WTC11 (cell line): ENCODE results near the gene NHSL2. TPM values are rescaled to one million over a fixed set of nuclear protein-coding genes. Genes with fewer than 3 reads are reported as not detected.

ENCODE experiments used
- ATAC-seq: fragments of 200-7000 bp; cut with Tn5 transposase; 2 replicates; pipeline ENCODE4 v1.10.0; 2021; ENCODE audit warnings: mild to moderate bottlenecking, moderate library complexity
- CTCF ChIA-PET: fragments of 300-600 bp; sonication (Branson Sonifier 250); formaldehyde crosslinking; loops from one replicate; lab custom pipeline; 2021; ENCODE audit warnings: antibody characterized with exemption; lab: Charles Lee
- POLR2A ChIA-PET: fragments of 350-600 bp; sonication (Branson Sonifier 250); formaldehyde crosslinking; loops from one replicate; lab custom pipeline; 2021; ENCODE audit warnings: antibody characterized with exemption; lab: Charles Lee
- DNase-seq: peaks from one replicate; pipeline ENCODE4 v3.0.0; 2021; ENCODE audit warnings: low spot score
- H3K27ac Mint-ChIP-seq: 2 replicates; pipeline ENCODE4 v1.8.0; 2021; ENCODE audit warnings: mixed read lengths
- H3K27me3 Mint-ChIP-seq: 2 replicates; pipeline ENCODE4 v1.8.0; 2021; ENCODE audit warnings: low read depth, mild to moderate bottlenecking, moderate library complexity, mixed read lengths
- H3K36me3 Mint-ChIP-seq: 2 replicates; pipeline ENCODE4 v1.8.0; 2021; ENCODE audit warnings: mixed read lengths
- H3K4me1 Mint-ChIP-seq: 2 replicates; pipeline ENCODE4 v1.8.0; 2022; ENCODE audit warnings: mixed read lengths
- H3K4me3 Mint-ChIP-seq: 2 replicates; pipeline ENCODE4 v1.8.0; 2021; ENCODE audit warnings: mild to moderate bottlenecking, moderate library complexity, mixed read lengths
- H3K9me3 Mint-ChIP-seq: 2 replicates; pipeline ENCODE4 v1.8.0; 2021; ENCODE audit warnings: mixed read lengths
- CREM ChIP-seq: sonication (generic); formaldehyde crosslinking; IDR thresholded peaks from 2 replicates; pipeline ENCODE4 v1.8.1; 2022; ENCODE audit warnings: mild to moderate bottlenecking, missing genetic modification reagents, moderate library complexity
- EMX1 ChIP-seq: fragments of 250-450 bp; sonication (Bioruptor Pico); IDR thresholded peaks from 2 replicates; pipeline ENCODE4 v1.8.0; 2021; ENCODE audit warnings: mild to moderate bottlenecking
- GABPB1 ChIP-seq: sonication (generic); formaldehyde crosslinking; IDR thresholded peaks from 2 replicates; pipeline ENCODE4 v1.8.1; 2023; ENCODE audit warnings: mild to moderate bottlenecking, missing genetic modification reagents
- HMGA2 ChIP-seq: fragments of 250-450 bp; sonication (Bioruptor Pico); IDR thresholded peaks from 2 replicates; pipeline ENCODE4 v1.4.0; 2021; ENCODE audit warnings: mild to moderate bottlenecking, moderate library complexity
- IRF2 ChIP-seq: sonication (generic); formaldehyde crosslinking; IDR thresholded peaks from 2 replicates; pipeline ENCODE4 v1.8.0; 2022; ENCODE audit warnings: low read depth, missing genetic modification reagents, borderline replicate concordance
- JUN ChIP-seq: sonication (generic); formaldehyde crosslinking; IDR thresholded peaks from 2 replicates; pipeline ENCODE4 v1.8.0; 2023; ENCODE audit warnings: mild to moderate bottlenecking, missing genetic modification reagents
- SOX15 ChIP-seq: fragments of 250-450 bp; sonication (Bioruptor Pico); IDR thresholded peaks from 2 replicates; pipeline ENCODE4 v1.9.0; 2021; ENCODE audit warnings: mild to moderate bottlenecking
- TCF7 ChIP-seq: sonication (generic); formaldehyde crosslinking; IDR thresholded peaks from 2 replicates; pipeline ENCODE4 v1.8.0; 2022; ENCODE audit warnings: mild to moderate bottlenecking, low read depth, missing genetic modification reagents, moderate library complexity
- ZNF138 ChIP-seq: sonication (generic); formaldehyde crosslinking; conservative IDR thresholded peaks from 2 replicates; pipeline ENCODE4 v1.8.1; 2022; ENCODE audit warnings: mild to moderate bottlenecking, moderate library complexity, missing genetic modification reagents
- ZNF263 ChIP-seq: sonication (generic); formaldehyde crosslinking; IDR thresholded peaks from 2 replicates; pipeline ENCODE4 v1.8.1; 2022; ENCODE audit warnings: low read depth, mild to moderate bottlenecking, moderate library complexity, missing genetic modification reagents
- ZNF416 ChIP-seq: fragments of 250-450 bp; sonication (Bioruptor Pico); IDR thresholded peaks from 2 replicates; pipeline ENCODE4 v1.9.0; 2021; ENCODE audit warnings: mild to moderate bottlenecking, inconsistent platforms
- total RNA-seq: library from RNA; stranded (reverse); gene quantifications from 3 replicates; pipeline ENCODE4 v1.2.3, GENCODE V29; 2021
- TF ChIP-seq, protein P1 (sequence below): sonication (generic); formaldehyde crosslinking; IDR thresholded peaks from 2 replicates; pipeline ENCODE4 v1.8.0; 2022; ENCODE audit warnings: missing genetic modification reagents
- TF ChIP-seq, protein P2 (sequence below): fragments of 200-600 bp; IDR thresholded peaks from 2 replicates; pipeline ENCODE4 v1.8.0; 2022; ENCODE audit warnings: antibody characterized with exemption
- TF ChIP-seq, protein P3 (sequence below): sonication (generic); formaldehyde crosslinking; IDR thresholded peaks from 2 replicates; pipeline ENCODE4 v1.8.1; 2023; ENCODE audit warnings: mild to moderate bottlenecking, missing genetic modification reagents, moderate library complexity
- TF ChIP-seq, protein P4 (sequence below): sonication (generic); formaldehyde crosslinking; conservative IDR thresholded peaks from 2 replicates; pipeline ENCODE4 v1.8.1; 2022; ENCODE audit warnings: mild to moderate bottlenecking, missing genetic modification reagents
- TF ChIP-seq, protein P5 (sequence below): sonication (generic); formaldehyde crosslinking; IDR thresholded peaks from 2 replicates; pipeline ENCODE4 v1.8.1; 2023; ENCODE audit warnings: mild to moderate bottlenecking, missing genetic modification reagents
- TF ChIP-seq, protein P6 (sequence below): sonication (generic); formaldehyde crosslinking; IDR thresholded peaks from 2 replicates; pipeline ENCODE4 v1.8.1; 2022; ENCODE audit warnings: low read depth, missing genetic modification reagents, borderline replicate concordance
- TF ChIP-seq, protein P7 (sequence below): sonication (generic); formaldehyde crosslinking; IDR thresholded peaks from 2 replicates; pipeline ENCODE4 v1.8.1; 2023; ENCODE audit warnings: mild to moderate bottlenecking, missing genetic modification reagents, moderate library complexity
- TF ChIP-seq, protein P8 (sequence below): sonication (generic); formaldehyde crosslinking; IDR thresholded peaks from 2 replicates; pipeline ENCODE4 v1.8.1; 2023; ENCODE audit warnings: mild to moderate bottlenecking, missing genetic modification reagents

Gene NHSL2
- total RNA-seq, 1 experiment from 2014 or later, result 7.9 TPM

DNA sequence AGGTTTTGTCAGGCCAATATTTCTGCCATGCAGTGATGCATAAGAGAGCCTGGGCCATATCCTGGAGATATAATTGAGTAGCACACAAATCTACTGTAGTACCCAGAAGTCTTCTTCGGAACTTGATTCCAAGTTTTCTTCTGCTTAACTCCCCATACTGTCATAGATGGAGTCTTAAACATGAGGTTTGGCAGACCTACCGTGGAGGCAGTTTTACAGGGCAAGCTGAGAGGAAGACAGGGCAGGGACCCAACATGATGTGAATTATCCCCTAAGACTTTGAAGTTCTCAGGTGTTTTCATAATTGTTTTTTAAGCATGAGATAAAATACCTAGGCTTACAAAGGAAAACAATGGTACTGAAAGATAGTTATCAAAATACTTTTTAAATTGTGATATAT is 18.2 kb downstream of the NHSL2 start:
- CTCF ChIA-PET, result no interaction called here
- no peak overlapping the region for H3K4me3 Mint-ChIP-seq
- H3K9me3 Mint-ChIP-seq, result peaks cover 7% of the 10 kb centered on the region
- H3K36me3 Mint-ChIP-seq, result no peaks in the 10 kb centered on the region
- TF ChIP-seq IRF2 (no peak), ZNF138 (CRISPR knock-in tag) (no peak), ZNF263 (CRISPR knock-in tag) (no peak), CREM (no peak), TCF7 (CRISPR knock-in tag) (no peak), GABPB1 (CRISPR knock-in tag) (no peak)
- TF ChIP-seq, protein P1, sequence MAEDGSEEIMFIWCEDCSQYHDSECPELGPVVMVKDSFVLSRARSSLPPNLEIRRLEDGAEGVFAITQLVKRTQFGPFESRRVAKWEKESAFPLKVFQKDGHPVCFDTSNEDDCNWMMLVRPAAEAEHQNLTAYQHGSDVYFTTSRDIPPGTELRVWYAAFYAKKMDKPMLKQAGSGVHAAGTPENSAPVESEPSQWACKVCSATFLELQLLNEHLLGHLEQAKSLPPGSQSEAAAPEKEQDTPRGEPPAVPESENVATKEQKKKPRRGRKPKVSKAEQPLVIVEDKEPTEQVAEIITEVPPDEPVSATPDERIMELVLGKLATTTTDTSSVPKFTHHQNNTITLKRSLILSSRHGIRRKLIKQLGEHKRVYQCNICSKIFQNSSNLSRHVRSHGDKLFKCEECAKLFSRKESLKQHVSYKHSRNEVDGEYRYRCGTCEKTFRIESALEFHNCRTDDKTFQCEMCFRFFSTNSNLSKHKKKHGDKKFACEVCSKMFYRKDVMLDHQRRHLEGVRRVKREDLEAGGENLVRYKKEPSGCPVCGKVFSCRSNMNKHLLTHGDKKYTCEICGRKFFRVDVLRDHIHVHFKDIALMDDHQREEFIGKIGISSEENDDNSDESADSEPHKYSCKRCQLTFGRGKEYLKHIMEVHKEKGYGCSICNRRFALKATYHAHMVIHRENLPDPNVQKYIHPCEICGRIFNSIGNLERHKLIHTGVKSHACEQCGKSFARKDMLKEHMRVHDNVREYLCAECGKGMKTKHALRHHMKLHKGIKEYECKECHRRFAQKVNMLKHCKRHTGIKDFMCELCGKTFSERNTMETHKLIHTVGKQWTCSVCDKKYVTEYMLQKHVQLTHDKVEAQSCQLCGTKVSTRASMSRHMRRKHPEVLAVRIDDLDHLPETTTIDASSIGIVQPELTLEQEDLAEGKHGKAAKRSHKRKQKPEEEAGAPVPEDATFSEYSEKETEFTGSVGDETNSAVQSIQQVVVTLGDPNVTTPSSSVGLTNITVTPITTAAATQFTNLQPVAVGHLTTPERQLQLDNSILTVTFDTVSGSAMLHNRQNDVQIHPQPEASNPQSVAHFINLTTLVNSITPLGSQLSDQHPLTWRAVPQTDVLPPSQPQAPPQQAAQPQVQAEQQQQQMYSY, result no peak
- TF ChIP-seq, protein P2, sequence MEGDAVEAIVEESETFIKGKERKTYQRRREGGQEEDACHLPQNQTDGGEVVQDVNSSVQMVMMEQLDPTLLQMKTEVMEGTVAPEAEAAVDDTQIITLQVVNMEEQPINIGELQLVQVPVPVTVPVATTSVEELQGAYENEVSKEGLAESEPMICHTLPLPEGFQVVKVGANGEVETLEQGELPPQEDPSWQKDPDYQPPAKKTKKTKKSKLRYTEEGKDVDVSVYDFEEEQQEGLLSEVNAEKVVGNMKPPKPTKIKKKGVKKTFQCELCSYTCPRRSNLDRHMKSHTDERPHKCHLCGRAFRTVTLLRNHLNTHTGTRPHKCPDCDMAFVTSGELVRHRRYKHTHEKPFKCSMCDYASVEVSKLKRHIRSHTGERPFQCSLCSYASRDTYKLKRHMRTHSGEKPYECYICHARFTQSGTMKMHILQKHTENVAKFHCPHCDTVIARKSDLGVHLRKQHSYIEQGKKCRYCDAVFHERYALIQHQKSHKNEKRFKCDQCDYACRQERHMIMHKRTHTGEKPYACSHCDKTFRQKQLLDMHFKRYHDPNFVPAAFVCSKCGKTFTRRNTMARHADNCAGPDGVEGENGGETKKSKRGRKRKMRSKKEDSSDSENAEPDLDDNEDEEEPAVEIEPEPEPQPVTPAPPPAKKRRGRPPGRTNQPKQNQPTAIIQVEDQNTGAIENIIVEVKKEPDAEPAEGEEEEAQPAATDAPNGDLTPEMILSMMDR, result no peak
- TF ChIP-seq, protein P3, sequence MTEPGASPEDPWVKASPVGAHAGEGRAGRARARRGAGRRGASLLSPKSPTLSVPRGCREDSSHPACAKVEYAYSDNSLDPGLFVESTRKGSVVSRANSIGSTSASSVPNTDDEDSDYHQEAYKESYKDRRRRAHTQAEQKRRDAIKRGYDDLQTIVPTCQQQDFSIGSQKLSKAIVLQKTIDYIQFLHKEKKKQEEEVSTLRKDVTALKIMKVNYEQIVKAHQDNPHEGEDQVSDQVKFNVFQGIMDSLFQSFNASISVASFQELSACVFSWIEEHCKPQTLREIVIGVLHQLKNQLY (CRISPR knock-in tag), result no peak
- TF ChIP-seq, protein P4, sequence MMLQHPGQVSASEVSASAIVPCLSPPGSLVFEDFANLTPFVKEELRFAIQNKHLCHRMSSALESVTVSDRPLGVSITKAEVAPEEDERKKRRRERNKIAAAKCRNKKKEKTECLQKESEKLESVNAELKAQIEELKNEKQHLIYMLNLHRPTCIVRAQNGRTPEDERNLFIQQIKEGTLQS, result no peak
- TF ChIP-seq, protein P5, sequence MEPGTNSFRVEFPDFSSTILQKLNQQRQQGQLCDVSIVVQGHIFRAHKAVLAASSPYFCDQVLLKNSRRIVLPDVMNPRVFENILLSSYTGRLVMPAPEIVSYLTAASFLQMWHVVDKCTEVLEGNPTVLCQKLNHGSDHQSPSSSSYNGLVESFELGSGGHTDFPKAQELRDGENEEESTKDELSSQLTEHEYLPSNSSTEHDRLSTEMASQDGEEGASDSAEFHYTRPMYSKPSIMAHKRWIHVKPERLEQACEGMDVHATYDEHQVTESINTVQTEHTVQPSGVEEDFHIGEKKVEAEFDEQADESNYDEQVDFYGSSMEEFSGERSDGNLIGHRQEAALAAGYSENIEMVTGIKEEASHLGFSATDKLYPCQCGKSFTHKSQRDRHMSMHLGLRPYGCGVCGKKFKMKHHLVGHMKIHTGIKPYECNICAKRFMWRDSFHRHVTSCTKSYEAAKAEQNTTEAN (CRISPR knock-in tag), result no peak
- ATAC-seq (no peak), DNase-seq (no peak)
- no peaks in the 10 kb centered on the region for H3K27me3 Mint-ChIP-seq
- H3K27ac Mint-ChIP-seq, result no peak overlapping the region
- POLR2A ChIA-PET, result no interaction called here
- H3K4me1 Mint-ChIP-seq, result peaks cover 51% of the 10 kb centered on the region

DNA sequence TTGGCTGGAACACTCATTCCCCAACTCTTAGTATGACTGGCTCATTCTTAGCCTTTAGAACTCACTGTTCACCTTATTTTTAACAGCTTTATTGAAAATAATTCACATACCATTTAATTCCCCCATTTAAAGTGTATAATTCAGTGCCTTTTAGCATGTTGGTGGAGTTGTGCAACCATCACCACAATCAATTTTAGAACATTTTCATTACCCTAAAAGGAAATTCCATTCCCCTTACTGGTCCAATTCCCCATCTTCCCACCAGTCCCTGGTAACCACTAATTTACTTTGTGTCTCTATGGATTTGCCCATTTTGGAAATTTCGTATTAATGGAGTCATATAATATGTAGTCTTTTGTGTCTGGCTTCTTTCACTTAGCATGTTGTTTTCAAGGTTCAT is 19.7 kb downstream of the NHSL2 start:
- ATAC-seq (no peak), DNase-seq (no peak)
- CTCF ChIA-PET, result no interaction called here
- POLR2A ChIA-PET, result no interaction called here
- no peak overlapping the region for H3K27ac Mint-ChIP-seq
- no peak for TF ChIP-seq ZNF263 (CRISPR knock-in tag)
- TF ChIP-seq, protein P6, sequence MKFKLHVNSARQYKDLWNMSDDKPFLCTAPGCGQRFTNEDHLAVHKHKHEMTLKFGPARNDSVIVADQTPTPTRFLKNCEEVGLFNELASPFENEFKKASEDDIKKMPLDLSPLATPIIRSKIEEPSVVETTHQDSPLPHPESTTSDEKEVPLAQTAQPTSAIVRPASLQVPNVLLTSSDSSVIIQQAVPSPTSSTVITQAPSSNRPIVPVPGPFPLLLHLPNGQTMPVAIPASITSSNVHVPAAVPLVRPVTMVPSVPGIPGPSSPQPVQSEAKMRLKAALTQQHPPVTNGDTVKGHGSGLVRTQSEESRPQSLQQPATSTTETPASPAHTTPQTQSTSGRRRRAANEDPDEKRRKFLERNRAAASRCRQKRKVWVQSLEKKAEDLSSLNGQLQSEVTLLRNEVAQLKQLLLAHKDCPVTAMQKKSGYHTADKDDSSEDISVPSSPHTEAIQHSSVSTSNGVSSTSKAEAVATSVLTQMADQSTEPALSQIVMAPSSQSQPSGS (CRISPR knock-in tag), result no peak
- TF ChIP-seq HMGA2 (CRISPR knock-in tag), result no peak
- TF ChIP-seq ZNF416 (CRISPR knock-in tag), result no peak
- TF ChIP-seq, protein P7, sequence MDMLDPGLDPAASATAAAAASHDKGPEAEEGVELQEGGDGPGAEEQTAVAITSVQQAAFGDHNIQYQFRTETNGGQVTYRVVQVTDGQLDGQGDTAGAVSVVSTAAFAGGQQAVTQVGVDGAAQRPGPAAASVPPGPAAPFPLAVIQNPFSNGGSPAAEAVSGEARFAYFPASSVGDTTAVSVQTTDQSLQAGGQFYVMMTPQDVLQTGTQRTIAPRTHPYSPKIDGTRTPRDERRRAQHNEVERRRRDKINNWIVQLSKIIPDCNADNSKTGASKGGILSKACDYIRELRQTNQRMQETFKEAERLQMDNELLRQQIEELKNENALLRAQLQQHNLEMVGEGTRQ (CRISPR knock-in tag), result no peak
- no peak for TF ChIP-seq SOX15
- no peak for TF ChIP-seq EMX1 (CRISPR knock-in tag)
- TF ChIP-seq, protein P8, sequence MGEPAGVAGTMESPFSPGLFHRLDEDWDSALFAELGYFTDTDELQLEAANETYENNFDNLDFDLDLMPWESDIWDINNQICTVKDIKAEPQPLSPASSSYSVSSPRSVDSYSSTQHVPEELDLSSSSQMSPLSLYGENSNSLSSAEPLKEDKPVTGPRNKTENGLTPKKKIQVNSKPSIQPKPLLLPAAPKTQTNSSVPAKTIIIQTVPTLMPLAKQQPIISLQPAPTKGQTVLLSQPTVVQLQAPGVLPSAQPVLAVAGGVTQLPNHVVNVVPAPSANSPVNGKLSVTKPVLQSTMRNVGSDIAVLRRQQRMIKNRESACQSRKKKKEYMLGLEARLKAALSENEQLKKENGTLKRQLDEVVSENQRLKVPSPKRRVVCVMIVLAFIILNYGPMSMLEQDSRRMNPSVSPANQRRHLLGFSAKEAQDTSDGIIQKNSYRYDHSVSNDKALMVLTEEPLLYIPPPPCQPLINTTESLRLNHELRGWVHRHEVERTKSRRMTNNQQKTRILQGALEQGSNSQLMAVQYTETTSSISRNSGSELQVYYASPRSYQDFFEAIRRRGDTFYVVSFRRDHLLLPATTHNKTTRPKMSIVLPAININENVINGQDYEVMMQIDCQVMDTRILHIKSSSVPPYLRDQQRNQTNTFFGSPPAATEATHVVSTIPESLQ (CRISPR knock-in tag), result no peak
- no peak for TF ChIP-seq JUN (CRISPR knock-in tag)
- no peaks in the 10 kb centered on the region for H3K27me3 Mint-ChIP-seq
- peaks cover 51% of the 10 kb centered on the region for H3K4me1 Mint-ChIP-seq
- H3K36me3 Mint-ChIP-seq, result no peaks in the 10 kb centered on the region
- peaks cover 7% of the 10 kb centered on the region for H3K9me3 Mint-ChIP-seq
- no peak overlapping the region for H3K4me3 Mint-ChIP-seq
